IMR-90 (cell line): ENCODE results near the gene AAR2. TPM values are rescaled to one million over a fixed set of nuclear protein-coding genes. Genes with fewer than 3 reads are reported as not detected.

Experiments used
- ATAC-seq: fragments of 200-7000 bp; cut with Tn5 transposase; 2 replicates; pipeline ENCODE4 v1.9.1; 2020; ENCODE audit warnings: low read depth, mild to moderate bottlenecking, moderate library complexity
- BruUV-seq: library from RNA; stranded (reverse); fragments of 400-500 nt; replicated peaks from 2 replicates; lab custom pipeline; 2021; lab: Mats Ljungman, UMichigan
- CTCF ChIA-PET: fragments of 300-600 bp; formaldehyde crosslinking; extraction: SDS; loops from one replicate; lab custom pipeline; 2021; ENCODE audit warnings: antibody characterized with exemption; lab: Yijun Ruan, JAX
- POLR2A ChIA-PET: fragments of 300-600 bp; sonication (Branson Sonifier 250); formaldehyde crosslinking; loops from one replicate; lab custom pipeline; 2022; ENCODE audit warnings: antibody characterized with exemption; ENCODE audit not compliant: unreplicated experiment; lab: Charles Lee
- DNase-seq: peaks from one replicate; pipeline ENCODE4 v3.0.0; 2013
- H2AFZ ChIP-seq: replicated peaks from 2 replicates; pipeline ENCODE3; 2013; ENCODE audit warnings: low read length, mild to moderate bottlenecking; ENCODE audit not compliant: poor library complexity
- H2AK5ac ChIP-seq: 2 replicates; pipeline ENCODE4 v1.6.1; 2013; ENCODE audit warnings: low read depth, low read length, inconsistent platforms
- H2AK9ac ChIP-seq: replicated peaks from 2 replicates; pipeline ENCODE3; 2013; ENCODE audit warnings: mild to moderate bottlenecking, low read depth, low read length, moderate library complexity; ENCODE audit not compliant: poor library complexity
- H2BK120ac ChIP-seq: 2 replicates; pipeline ENCODE4 v1.6.1; 2013; ENCODE audit warnings: low read depth, low read length, inconsistent platforms
- H2BK15ac ChIP-seq: 3 replicates; pipeline ENCODE4 v1.6.1; 2013; ENCODE audit warnings: low read depth, low read length, inconsistent platforms
- H2BK20ac ChIP-seq: 2 replicates; pipeline ENCODE4 v1.6.1; 2013; ENCODE audit warnings: low read depth, mild to moderate bottlenecking, inconsistent platforms, low read length, moderate library complexity
- H2BK5ac ChIP-seq: 2 replicates; pipeline ENCODE4 v1.6.1; 2013; ENCODE audit warnings: mild to moderate bottlenecking, low read depth, low read length, inconsistent platforms; ENCODE audit not compliant: poor library complexity, severe bottlenecking
- H3K14ac ChIP-seq: replicated peaks from 2 replicates; pipeline ENCODE4 v1.6.1; 2013; ENCODE audit warnings: low read depth, low read length, inconsistent platforms
- H3K18ac ChIP-seq: 2 replicates; pipeline ENCODE4 v1.6.1; 2013; ENCODE audit warnings: low read depth, low read length, control low read depth
- H3K23ac ChIP-seq: 2 replicates; pipeline ENCODE4 v1.6.1; 2013; ENCODE audit warnings: low read depth, low read length, inconsistent platforms
- H3K27ac ChIP-seq: 2 replicates; pipeline ENCODE4 v1.5.1; 2013; ENCODE audit warnings: mild to moderate bottlenecking, control low read depth, low read length; ENCODE audit not compliant: insufficient read depth
- H3K27me3 ChIP-seq: 2 replicates; pipeline ENCODE4 v1.6.1; 2013; ENCODE audit warnings: low read length; ENCODE audit not compliant: control insufficient read depth, insufficient read depth
- H3K36me3 ChIP-seq: 2 replicates; pipeline ENCODE4 v1.6.1; 2013; ENCODE audit warnings: low read length, mixed read lengths; ENCODE audit not compliant: control insufficient read depth, insufficient read depth
- H3K4ac ChIP-seq: 2 replicates; pipeline ENCODE4 v1.6.1; 2013; ENCODE audit warnings: low read depth, low read length, inconsistent platforms
- H3K4me1 ChIP-seq: 2 replicates; pipeline ENCODE4 v1.6.1; 2013; ENCODE audit warnings: low read length, mixed read lengths; ENCODE audit not compliant: control insufficient read depth, insufficient read depth
- H3K4me2 ChIP-seq: 2 replicates; pipeline ENCODE4 v1.6.1; 2013; ENCODE audit warnings: low read depth, mild to moderate bottlenecking, control low read depth, low read length, moderate library complexity
- H3K4me3 ChIP-seq: 2 replicates; pipeline ENCODE4 v1.5.1; 2013; ENCODE audit warnings: low read depth, mild to moderate bottlenecking, control low read depth, low read length, moderate library complexity; ENCODE audit not compliant: insufficient read depth
- H3K56ac ChIP-seq: 2 replicates; pipeline ENCODE4 v1.6.1; 2013; ENCODE audit warnings: low read length, inconsistent platforms; ENCODE audit not compliant: insufficient read depth; ENCODE audit errors: extremely low read depth
- H3K79me1 ChIP-seq, 2 experiments: 2 replicates each; pipeline ENCODE4 v1.6.1; 2013; ENCODE audit warnings: low read length in 2 of 2, inconsistent platforms in 1 of 2, low read depth in 1 of 2
- H3K9ac ChIP-seq: 2 replicates; pipeline ENCODE4 v1.6.1; 2013; ENCODE audit warnings: low read depth, low read length, control low read depth
- H3K9me1 ChIP-seq: 2 replicates; pipeline ENCODE4 v1.6.1; 2013; ENCODE audit warnings: low read length, inconsistent platforms; ENCODE audit not compliant: insufficient read depth
- H3K9me3 ChIP-seq: 2 replicates; pipeline ENCODE4 v1.6.1; 2013; ENCODE audit warnings: low read length; ENCODE audit not compliant: control insufficient read depth, insufficient read depth
- H4K20me1 ChIP-seq: 2 replicates; pipeline ENCODE4 v1.6.1; 2013; ENCODE audit warnings: low read length, inconsistent platforms; ENCODE audit not compliant: insufficient read depth
- H4K5ac ChIP-seq: 2 replicates; pipeline ENCODE4 v1.6.1; 2013; ENCODE audit warnings: mild to moderate bottlenecking, low read depth, low read length, control low read depth
- H4K8ac ChIP-seq, 2 experiments: 2 replicates each; pipeline ENCODE4 v1.6.1; 2013; ENCODE audit warnings: low read depth in 2 of 2, low read length in 2 of 2, control low read depth in 1 of 2, inconsistent platforms in 1 of 2
- H4K91ac ChIP-seq: 2 replicates; pipeline ENCODE4 v1.6.1; 2013; ENCODE audit warnings: low read depth, low read length, inconsistent platforms; ENCODE audit not compliant: insufficient read depth
- BHLHE40 ChIP-seq: fragments of 150-350 bp; IDR thresholded peaks from 2 replicates; pipeline ENCODE4 v1.6.1; 2016; ENCODE audit warnings: mild to moderate bottlenecking, low read depth, low read length
- CEBPB ChIP-seq: IDR thresholded peaks from 2 replicates; pipeline ENCODE4 v1.6.1; 2012; ENCODE audit warnings: low read depth, low read length, improper control_type of control experiment
- FOS ChIP-seq: fragments of 150-350 bp; IDR thresholded peaks from 2 replicates; pipeline ENCODE4 v1.6.1; 2016; ENCODE audit warnings: low read depth, low read length
- MAFK ChIP-seq: IDR thresholded peaks from 2 replicates; pipeline ENCODE4 v1.6.1; 2012; ENCODE audit warnings: low read depth, low read length, improper control_type of control experiment
- MAZ ChIP-seq: IDR thresholded peaks from 2 replicates; pipeline ENCODE4 v1.6.1; 2012; ENCODE audit warnings: low read depth, mild to moderate bottlenecking, low read length, improper control_type of control experiment, moderate library complexity, borderline replicate concordance
- MXI1 ChIP-seq: IDR thresholded peaks from 2 replicates; pipeline ENCODE4 v1.6.1; 2012; ENCODE audit warnings: low read depth, mild to moderate bottlenecking, low read length, moderate library complexity, borderline replicate concordance
- NFE2L2 ChIP-seq: fragments of 150-350 bp; IDR thresholded peaks from 2 replicates; pipeline ENCODE4 v1.6.1; 2016; ENCODE audit warnings: low read depth, mild to moderate bottlenecking, low read length
- POLR2A ChIP-seq: IDR thresholded peaks from 2 replicates; pipeline ENCODE4 v1.6.1; 2012; ENCODE audit warnings: mild to moderate bottlenecking, low read depth, low read length
- RCOR1 ChIP-seq: IDR thresholded peaks from 2 replicates; pipeline ENCODE4 v1.6.1; 2012; ENCODE audit warnings: mild to moderate bottlenecking, low read length, improper control_type of control experiment; ENCODE audit not compliant: insufficient replicate concordance
- RFX5 ChIP-seq: IDR thresholded peaks from 2 replicates; pipeline ENCODE4 v1.8.0; 2012; ENCODE audit warnings: low read depth, mild to moderate bottlenecking, low read length, moderate library complexity
- SMC3 ChIP-seq: fragments of 150-350 bp; IDR thresholded peaks from 2 replicates; pipeline ENCODE4 v1.6.1; 2016; ENCODE audit warnings: low read depth, mild to moderate bottlenecking, antibody characterized with exemption, low read length, moderate library complexity
- WGBS, 2 experiments: methylation state at CpG; one replicate each; pipeline versions ENCODE4 v1.1.5 to v1.1.7; 2013; ENCODE audit warnings: missing lambda C conversion rate in 2 of 2; ENCODE audit not compliant: insufficient read length in 1 of 2; ENCODE audit errors: extremely low coverage in 2 of 2; 5-methylcytosine and 5-hydroxymethylcytosine counted together
- dilution Hi-C: fragments of 300-500 bp; cut with HindIII; formaldehyde crosslinking; loops from one replicate; pipeline ENCODE4 v1.14.3; 2018; ENCODE audit warnings: low sequenced_read_pairs; ENCODE audit not compliant: unreplicated experiment
- in situ Hi-C: fragments of 300-500 bp; cut with MboI; formaldehyde crosslinking; loops from 3 replicates; pipeline ENCODE4 v1.14.3; 2019; ENCODE audit warnings: low sequenced_read_pairs, inconsistent platforms, mixed read lengths
- intact Hi-C: fragments of 100-400 bp; cut with micrococcal nuclease; formaldehyde crosslinking; loops from 2 replicates; pipeline ENCODE4 v1.10.0; 2022
- polyA plus RNA-seq, 3 experiments: library from polyadenylated mRNA; depleted of rRNA; stranded (reverse); fragments of >200 nt; gene quantifications; 2 replicates each; pipeline ENCODE4 v1.2.3, GENCODE V29; 2012; ENCODE audit warnings: low replicate concordance in 1 of 3
- total RNA-seq: library from RNA; depleted of rRNA; stranded (reverse); fragments of >200 nt; gene quantifications from 2 replicates; pipeline ENCODE4 v1.2.3, GENCODE V29; 2012
- TF ChIP-seq, protein P1 (sequence below): conservative IDR thresholded peaks from 2 replicates; pipeline ENCODE4 v1.5.1; 2012; ENCODE audit warnings: mild to moderate bottlenecking, low read depth, low read length, improper control_type of control experiment
- TF ChIP-seq, protein P2 (sequence below): fragments of 150-350 bp; IDR thresholded peaks from 2 replicates; pipeline ENCODE4 v1.6.1; 2017; ENCODE audit warnings: mild to moderate bottlenecking, antibody characterized with exemption, low read length, low read depth
- TF ChIP-seq, protein P3 (sequence below): fragments of 150-350 bp; IDR thresholded peaks from 2 replicates; pipeline ENCODE4 v1.6.1; 2016; ENCODE audit warnings: low read depth, mild to moderate bottlenecking, low read length, moderate library complexity, borderline replicate concordance

The AAR2 gene
- total and polyA plus RNA-seq, 2 of the 4 experiments (the other 2 are of a cell fraction): 28.2 to 35.8 TPM

DNA sequence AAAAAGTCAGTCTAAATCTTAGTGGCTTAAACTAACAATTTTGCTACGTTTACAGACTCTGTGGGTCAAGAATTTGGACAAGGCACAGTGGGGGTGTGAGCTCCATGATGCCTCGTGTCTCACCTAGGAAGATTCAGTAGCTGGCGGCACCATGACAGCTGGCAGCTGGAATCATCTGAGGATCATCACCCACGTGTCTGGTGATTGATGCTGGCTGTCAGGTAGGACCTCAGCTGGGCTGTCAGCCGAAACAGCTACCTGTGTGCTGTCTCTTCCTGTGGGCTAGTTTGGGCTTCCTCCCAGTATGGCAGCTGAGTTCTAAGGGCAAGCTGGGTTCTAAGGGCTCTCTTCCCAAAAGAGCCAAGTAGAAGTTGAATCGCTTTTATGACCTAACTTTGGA, 43.5 kb downstream of the AAR2 start:
- no peak overlapping the region for H3K56ac ChIP-seq
- dilution Hi-C loops (no loop called here), intact Hi-C loops (no loop called here), in situ Hi-C loops (no loop called here)
- TF ChIP-seq, protein P1, sequence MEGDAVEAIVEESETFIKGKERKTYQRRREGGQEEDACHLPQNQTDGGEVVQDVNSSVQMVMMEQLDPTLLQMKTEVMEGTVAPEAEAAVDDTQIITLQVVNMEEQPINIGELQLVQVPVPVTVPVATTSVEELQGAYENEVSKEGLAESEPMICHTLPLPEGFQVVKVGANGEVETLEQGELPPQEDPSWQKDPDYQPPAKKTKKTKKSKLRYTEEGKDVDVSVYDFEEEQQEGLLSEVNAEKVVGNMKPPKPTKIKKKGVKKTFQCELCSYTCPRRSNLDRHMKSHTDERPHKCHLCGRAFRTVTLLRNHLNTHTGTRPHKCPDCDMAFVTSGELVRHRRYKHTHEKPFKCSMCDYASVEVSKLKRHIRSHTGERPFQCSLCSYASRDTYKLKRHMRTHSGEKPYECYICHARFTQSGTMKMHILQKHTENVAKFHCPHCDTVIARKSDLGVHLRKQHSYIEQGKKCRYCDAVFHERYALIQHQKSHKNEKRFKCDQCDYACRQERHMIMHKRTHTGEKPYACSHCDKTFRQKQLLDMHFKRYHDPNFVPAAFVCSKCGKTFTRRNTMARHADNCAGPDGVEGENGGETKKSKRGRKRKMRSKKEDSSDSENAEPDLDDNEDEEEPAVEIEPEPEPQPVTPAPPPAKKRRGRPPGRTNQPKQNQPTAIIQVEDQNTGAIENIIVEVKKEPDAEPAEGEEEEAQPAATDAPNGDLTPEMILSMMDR: no peak
- TF ChIP-seq MAZ (no peak), RCOR1 (no peak), SMC3 (no peak), NFE2L2 (no peak), RFX5 (no peak), CEBPB (no peak), BHLHE40 (no peak), FOS (no peak), MAFK (no peak), MXI1 (no peak), POLR2A (no peak)
- TF ChIP-seq, protein P2, sequence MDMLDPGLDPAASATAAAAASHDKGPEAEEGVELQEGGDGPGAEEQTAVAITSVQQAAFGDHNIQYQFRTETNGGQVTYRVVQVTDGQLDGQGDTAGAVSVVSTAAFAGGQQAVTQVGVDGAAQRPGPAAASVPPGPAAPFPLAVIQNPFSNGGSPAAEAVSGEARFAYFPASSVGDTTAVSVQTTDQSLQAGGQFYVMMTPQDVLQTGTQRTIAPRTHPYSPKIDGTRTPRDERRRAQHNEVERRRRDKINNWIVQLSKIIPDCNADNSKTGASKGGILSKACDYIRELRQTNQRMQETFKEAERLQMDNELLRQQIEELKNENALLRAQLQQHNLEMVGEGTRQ: no peak
- TF ChIP-seq, protein P3, sequence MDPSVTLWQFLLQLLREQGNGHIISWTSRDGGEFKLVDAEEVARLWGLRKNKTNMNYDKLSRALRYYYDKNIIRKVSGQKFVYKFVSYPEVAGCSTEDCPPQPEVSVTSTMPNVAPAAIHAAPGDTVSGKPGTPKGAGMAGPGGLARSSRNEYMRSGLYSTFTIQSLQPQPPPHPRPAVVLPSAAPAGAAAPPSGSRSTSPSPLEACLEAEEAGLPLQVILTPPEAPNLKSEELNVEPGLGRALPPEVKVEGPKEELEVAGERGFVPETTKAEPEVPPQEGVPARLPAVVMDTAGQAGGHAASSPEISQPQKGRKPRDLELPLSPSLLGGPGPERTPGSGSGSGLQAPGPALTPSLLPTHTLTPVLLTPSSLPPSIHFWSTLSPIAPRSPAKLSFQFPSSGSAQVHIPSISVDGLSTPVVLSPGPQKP: no peak
- H3K79me1 ChIP-seq: no peaks in the 10 kb centered on the region
- CTCF ChIA-PET: no interaction called here
- no peak overlapping the region for H4K5ac ChIP-seq
- ATAC-seq: no peak
- no peak overlapping the region for H2AFZ ChIP-seq
- H2BK5ac ChIP-seq: no peak overlapping the region
- WGBS, 2 experiments: 13% methylated on average over 3 of the region's 6 CpGs; no CpG with 5 or more reads in 1 of the 2 experiments
- H3K4me2 ChIP-seq: no peak overlapping the region
- peaks cover 48% of the 10 kb centered on the region for H3K27me3 ChIP-seq
- H4K91ac ChIP-seq: no peak overlapping the region
- H3K27ac ChIP-seq: no peak overlapping the region
- POLR2A ChIA-PET: no interaction called here
- no peaks in the 10 kb centered on the region for H3K9me1 ChIP-seq
- no peaks in the 10 kb centered on the region for H3K4me1 ChIP-seq
- H2BK20ac ChIP-seq: no peak overlapping the region
- no peaks in the 10 kb centered on the region for H3K36me3 ChIP-seq
- no peak overlapping the region for H3K4me3 ChIP-seq
- H4K8ac ChIP-seq: no peak overlapping the region
- BruUV-seq: no TSS peak
- no peak for DNase-seq
- H2AK5ac ChIP-seq: no peak overlapping the region
- no peaks in the 10 kb centered on the region for H3K9me3 ChIP-seq
- H3K18ac ChIP-seq: no peak overlapping the region
- no peak overlapping the region for H3K4ac ChIP-seq
- no peaks in the 10 kb centered on the region for H4K20me1 ChIP-seq
- no peak overlapping the region for H3K23ac ChIP-seq
- no peak overlapping the region for H3K14ac ChIP-seq
- H2BK15ac ChIP-seq: no peak overlapping the region
- no peak overlapping the region for H2AK9ac ChIP-seq
- no peak overlapping the region for H2BK120ac ChIP-seq
- H3K9ac ChIP-seq: no peak overlapping the region
